GM18951 (cell line): Measurements from ENCODE around the gene PTCD1.
"Not testable (repeated sequence)": the region's sequence is repeated elsewhere in the genome, so short reads cannot be mapped to it uniquely, and the experiment has no call there.

ENCODE experiments used
- POLR2A ChIP-seq: IDR thresholded peaks from 4 replicates; pipeline ENCODE4 v1.6.1; 2011; ENCODE audit warnings: mild to moderate bottlenecking; ENCODE audit not compliant: insufficient read length, insufficient read depth; ENCODE audit errors: extremely low read depth
- in situ Hi-C: fragments of 300-500 bp; cut with MboI; formaldehyde crosslinking; loops from one replicate; pipeline ENCODE4 v1.12.0; 2022; ENCODE audit warnings: low sequenced_read_pairs, mixed read lengths, inconsistent platforms; ENCODE audit not compliant: unreplicated experiment

The PTCD1 gene

GRCh38 chr7:99383791-99384370 lies 54.7 kb downstream of the PTCD1 start:
- in situ Hi-C loops: no loop called here
- no peak for TF ChIP-seq POLR2A

GRCh38 chr7:99383203-99383602 lies 55.4 kb downstream of the PTCD1 start:
- no peak for TF ChIP-seq POLR2A
- in situ Hi-C loops: no loop called here

- in situ Hi-C loops: no loop called here
- TF ChIP-seq POLR2A: no peak
Observed at GRCh38 chr7:99381664-99382075, 56.9 kb downstream of the PTCD1 start.

GRCh38 chr7:99380823-99381663 lies 57.6 kb downstream of the PTCD1 start:
- TF ChIP-seq POLR2A: peak; percentile 69
- in situ Hi-C loops: no loop called here

- TF ChIP-seq POLR2A: peak; percentile 62
- in situ Hi-C loops: no loop called here
Observed at GRCh38 chr7:99380032-99380822, 58.4 kb downstream of the PTCD1 start.

GRCh38 chr7:99379693-99380031 lies 58.9 kb downstream of the PTCD1 start:
- in situ Hi-C loops: not testable (repeated sequence)

- in situ Hi-C loops: no loop called here
- peak; percentile 42 for TF ChIP-seq POLR2A
Observed at GRCh38 chr7:99379043-99379577, 59.5 kb downstream of the PTCD1 start.

GRCh38 chr7:99375070-99375807 lies 63.4 kb downstream of the PTCD1 start:
- in situ Hi-C loops: no loop called here
- peak; percentile 75 for TF ChIP-seq POLR2A

GRCh38 chr7:99374111-99375064 lies 64.2 kb downstream of the PTCD1 start, which contains the start of gene ARPC1B:
Gene ARPC1B, plus strand, starts transcription at chr7:99374730. Its CDS starts 10,985 bp downstream, at chr7:99385715.
- in situ Hi-C loops: no loop called here
- TF ChIP-seq POLR2A: peak; percentile 90

- no peak for TF ChIP-seq POLR2A
- in situ Hi-C loops: no loop called here
Observed at GRCh38 chr7:99373091-99374066, 65.2 kb downstream of the PTCD1 start.

- TF ChIP-seq POLR2A: no peak
- in situ Hi-C loops: no loop called here
Observed at GRCh38 chr7:99372275-99373090, 66.1 kb downstream of the PTCD1 start.
